ENCODE results near the gene SCIN.

The SCIN gene

DNA sequence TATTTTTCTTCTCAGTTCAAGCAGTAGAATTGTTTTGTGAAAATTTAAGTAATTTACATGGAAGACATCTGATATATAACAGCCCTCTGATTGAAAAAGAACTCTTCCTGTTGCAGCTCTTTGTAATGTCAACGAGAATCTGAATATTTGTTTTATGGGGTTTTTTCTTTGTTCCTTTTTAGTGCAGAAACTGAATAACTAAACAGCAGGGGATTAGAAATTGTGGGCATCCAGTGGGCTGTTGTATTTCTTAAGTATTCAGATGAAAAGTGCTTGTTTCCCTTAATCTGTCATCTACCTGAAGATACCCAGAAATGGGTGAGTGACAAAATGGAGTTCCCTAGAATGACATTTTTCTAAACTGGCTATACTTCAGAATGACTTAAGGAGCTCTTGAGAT lies 124.3 kb downstream of the SCIN start:
- no peak for DNase-seq (ENCODE audit: low spot score)
- in situ Hi-C loops (cut with MboI; ENCODE audit: low sequenced_read_pairs, unreplicated experiment) = no loop called here
- TF ChIP-seq, protein P1, sequence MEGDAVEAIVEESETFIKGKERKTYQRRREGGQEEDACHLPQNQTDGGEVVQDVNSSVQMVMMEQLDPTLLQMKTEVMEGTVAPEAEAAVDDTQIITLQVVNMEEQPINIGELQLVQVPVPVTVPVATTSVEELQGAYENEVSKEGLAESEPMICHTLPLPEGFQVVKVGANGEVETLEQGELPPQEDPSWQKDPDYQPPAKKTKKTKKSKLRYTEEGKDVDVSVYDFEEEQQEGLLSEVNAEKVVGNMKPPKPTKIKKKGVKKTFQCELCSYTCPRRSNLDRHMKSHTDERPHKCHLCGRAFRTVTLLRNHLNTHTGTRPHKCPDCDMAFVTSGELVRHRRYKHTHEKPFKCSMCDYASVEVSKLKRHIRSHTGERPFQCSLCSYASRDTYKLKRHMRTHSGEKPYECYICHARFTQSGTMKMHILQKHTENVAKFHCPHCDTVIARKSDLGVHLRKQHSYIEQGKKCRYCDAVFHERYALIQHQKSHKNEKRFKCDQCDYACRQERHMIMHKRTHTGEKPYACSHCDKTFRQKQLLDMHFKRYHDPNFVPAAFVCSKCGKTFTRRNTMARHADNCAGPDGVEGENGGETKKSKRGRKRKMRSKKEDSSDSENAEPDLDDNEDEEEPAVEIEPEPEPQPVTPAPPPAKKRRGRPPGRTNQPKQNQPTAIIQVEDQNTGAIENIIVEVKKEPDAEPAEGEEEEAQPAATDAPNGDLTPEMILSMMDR (IDR thresholded peaks at IDR 0.05; ENCODE audit: borderline replicate concordance, control extremely low read depth, extremely low read depth, insufficient read depth, missing control alignments) = no peak

DNA sequence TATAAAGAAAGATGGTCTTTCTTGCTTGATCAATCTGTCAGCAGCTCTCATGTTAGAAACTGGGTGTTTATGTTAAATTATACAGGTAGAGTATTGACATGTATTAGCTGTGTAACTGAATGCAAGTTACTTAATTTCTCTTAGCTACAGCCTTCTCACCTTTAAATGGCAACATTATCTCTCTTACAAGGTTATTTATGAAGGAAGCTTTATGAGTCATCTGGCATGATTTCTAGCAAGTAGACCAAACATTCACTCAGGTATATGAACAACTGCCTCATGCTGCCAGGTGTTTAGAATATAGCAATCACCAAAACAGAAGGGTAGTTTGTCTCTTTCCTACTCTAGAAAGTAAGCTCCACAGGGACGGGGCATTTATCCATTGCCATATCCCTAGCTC lies 125.4 kb downstream of the SCIN start:
- TF ChIP-seq, protein P1 (IDR thresholded peaks at IDR 0.05; ENCODE audit: borderline replicate concordance, control extremely low read depth, extremely low read depth, insufficient read depth, missing control alignments) = no peak
- no peak for DNase-seq (ENCODE audit: low spot score)
- in situ Hi-C loops (cut with MboI; ENCODE audit: low sequenced_read_pairs, unreplicated experiment) = no loop called here

DNA sequence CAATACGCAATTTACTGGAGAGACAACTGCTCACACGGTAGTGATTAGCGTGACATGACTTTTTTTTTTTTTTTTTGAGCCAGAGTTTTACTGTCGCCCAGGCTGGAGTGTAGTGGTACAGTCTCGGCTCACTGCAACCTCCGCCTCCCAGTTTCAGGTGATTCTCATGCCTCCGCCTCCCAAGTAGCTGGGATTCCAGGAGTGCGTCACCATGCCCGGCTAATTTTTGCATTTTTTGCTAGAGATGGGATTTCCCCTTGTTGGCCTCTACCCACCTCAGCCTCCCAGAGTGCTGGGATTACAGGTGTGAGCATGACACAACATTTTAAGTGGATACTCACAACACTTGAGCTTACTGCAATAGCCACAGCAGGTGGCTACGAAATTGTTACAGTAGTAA lies 128.8 kb downstream of the SCIN start:
- no peak for DNase-seq (ENCODE audit: low spot score)
- in situ Hi-C loops (cut with MboI; ENCODE audit: low sequenced_read_pairs, unreplicated experiment) = no loop called here
- TF ChIP-seq, protein P1 (IDR thresholded peaks at IDR 0.05; ENCODE audit: borderline replicate concordance, control extremely low read depth, extremely low read depth, insufficient read depth, missing control alignments) = no peak

DNA sequence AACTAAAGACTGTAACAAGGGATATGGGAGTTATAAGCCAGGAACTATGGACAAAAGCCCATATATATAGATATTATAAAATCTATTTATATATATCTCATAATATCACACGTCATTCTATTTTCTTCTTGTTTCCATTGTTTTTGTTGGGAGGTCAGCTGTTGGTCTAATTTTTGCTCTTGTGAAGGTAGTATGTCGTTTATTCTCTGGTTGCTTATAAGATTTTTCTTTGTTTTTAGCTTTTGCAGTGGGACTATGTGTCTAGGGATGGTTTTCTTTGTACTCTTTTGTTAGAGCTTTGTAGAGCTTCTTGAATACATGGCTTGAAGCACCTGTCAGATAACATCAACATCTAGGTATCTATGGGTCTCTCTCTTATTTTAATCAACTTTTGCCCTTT lies 130.9 kb downstream of the SCIN start:
- no peak for DNase-seq (ENCODE audit: low spot score)
- TF ChIP-seq, protein P1 (IDR thresholded peaks at IDR 0.05; ENCODE audit: borderline replicate concordance, control extremely low read depth, extremely low read depth, insufficient read depth, missing control alignments) = no peak
- in situ Hi-C loops (cut with MboI; ENCODE audit: low sequenced_read_pairs, unreplicated experiment) = no loop called here

DNA sequence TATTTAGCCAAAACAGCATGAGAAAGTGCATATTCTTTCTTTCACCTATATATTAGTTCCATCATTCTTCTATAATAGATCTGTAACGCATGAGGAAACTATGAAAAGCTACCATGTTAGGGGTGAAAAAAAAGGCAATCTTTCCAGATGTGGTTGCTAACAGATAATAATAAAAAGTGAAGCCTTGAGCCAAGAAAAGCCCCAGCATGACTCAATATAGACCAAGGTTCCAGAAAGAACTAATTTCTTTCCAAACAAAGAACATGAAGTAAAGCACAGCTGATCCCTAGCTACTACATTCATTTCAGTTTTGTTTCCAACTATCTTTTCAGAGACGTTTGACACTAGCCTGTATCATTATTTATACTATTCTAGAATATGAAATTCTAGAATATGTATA lies 133.4 kb downstream of the SCIN start:
- TF ChIP-seq, protein P1 (IDR thresholded peaks at IDR 0.05; ENCODE audit: borderline replicate concordance, control extremely low read depth, extremely low read depth, insufficient read depth, missing control alignments) = no peak
- in situ Hi-C loops (cut with MboI; ENCODE audit: low sequenced_read_pairs, unreplicated experiment) = no loop called here
- no peak for DNase-seq (ENCODE audit: low spot score)

DNA sequence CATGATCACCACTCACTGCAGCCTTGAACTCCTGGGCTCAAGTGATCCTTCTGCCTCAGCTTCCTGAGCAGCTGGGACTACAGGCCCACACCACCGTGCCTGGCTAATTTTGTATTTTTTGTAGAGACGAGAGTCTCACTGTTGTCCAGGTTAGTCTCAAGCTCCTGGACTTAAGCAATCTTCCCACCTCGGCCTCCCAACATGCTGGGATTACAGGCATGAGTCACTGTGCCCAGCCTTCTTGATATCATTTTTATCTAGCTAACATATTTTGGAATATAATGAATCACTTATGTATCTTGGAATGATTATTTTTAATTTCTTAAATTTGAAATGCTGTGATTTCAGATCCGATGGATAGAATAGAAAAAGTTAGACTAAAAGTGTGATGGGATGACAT lies 135.4 kb downstream of the SCIN start:
- in situ Hi-C loops (cut with MboI; ENCODE audit: low sequenced_read_pairs, unreplicated experiment) = no loop called here
- no peak for DNase-seq (ENCODE audit: low spot score)
- TF ChIP-seq, protein P1 (IDR thresholded peaks at IDR 0.05; ENCODE audit: borderline replicate concordance, control extremely low read depth, extremely low read depth, insufficient read depth, missing control alignments) = no peak
